Measurements from ENCODE around the gene ISM2. TPM values are rescaled to one million over a fixed set of nuclear protein-coding genes. Genes with fewer than 3 reads are reported as not detected.

Gene ISM2
- 0.14 and 0.89 TPM in 2 replicates for total RNA-seq

DNA sequence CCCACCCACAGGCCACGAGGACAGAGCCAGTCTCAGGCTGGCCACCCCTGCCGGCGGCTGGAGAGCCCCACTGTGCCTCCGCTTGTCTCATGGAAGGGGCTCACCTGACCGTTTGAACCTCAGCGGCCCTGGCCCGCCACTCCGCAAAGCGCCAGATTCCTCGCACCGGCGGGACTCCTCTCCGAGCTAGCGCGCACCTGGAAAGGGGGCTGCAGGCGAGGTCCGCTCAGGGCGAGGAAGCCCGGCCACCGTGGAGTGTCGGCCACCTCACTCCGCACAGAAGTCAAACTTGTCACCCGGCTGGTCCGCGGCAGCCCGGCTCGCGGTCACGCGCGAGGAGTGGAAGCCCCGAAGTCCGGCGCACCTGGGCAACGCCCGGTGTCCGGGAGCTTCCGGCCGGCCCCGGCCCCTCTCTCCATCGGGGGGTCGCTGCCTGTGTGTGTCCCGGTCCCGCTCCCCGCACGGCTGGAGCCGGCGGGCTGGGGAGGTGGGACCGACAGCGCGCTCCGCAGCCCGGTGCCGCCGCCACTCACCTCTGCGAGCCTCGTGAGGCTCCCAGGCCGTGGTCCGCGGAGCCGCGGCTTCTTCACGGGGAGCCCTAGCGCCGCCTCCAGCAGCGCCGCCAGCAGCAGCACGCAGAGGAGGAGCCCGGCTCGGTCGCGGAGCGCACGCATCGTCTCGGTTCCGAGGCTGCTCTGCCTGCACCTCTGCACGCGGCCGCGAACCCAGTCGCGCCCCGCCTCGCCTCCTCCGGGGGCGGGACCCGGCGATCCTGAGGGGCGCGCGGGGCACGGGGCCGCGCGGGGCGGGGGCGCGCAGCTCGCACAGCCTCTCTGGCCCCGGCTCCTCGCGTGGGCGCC is at the start of gene ISM2:
TSS of gene ISM2 (minus strand) at position 697 of the 860 bp plus-strand sequence. CDS start at position 674, 23 bp downstream.

GRCh38 chr14:77457522-77458248 is 40.9 kb downstream of the ISM2 start, which contains the start of the genes AHSA1 and VIPAS39:
Gene AHSA1, plus strand, starts transcription at chr14:77458093. Its CDS starts 97 bp downstream, at chr14:77458190.
Gene VIPAS39, minus strand, starts transcription at chr14:77457601. Its CDS starts 3,499 bp downstream, at chr14:77454102.

Other genes with a start within 250 kb of the ISM2 start
- gene NGB, start 227.6 kb downstream of the ISM2 start, total RNA-seq: not detected in 2 replicates
- 13.7 and 18.9 TPM in 2 replicates for gene POMT2, start 177.9 kb downstream of the ISM2 start, total RNA-seq
- 14.2 and 20.8 TPM in 2 replicates for gene GSTZ1, start 177.8 kb downstream of the ISM2 start, total RNA-seq
- 13.7 and 14.3 TPM in 2 replicates for gene TMED8, start 121.7 kb downstream of the ISM2 start, total RNA-seq
- gene SAMD15, start 121.4 kb downstream of the ISM2 start, total RNA-seq: 0.88 and 1.8 TPM in 2 replicates
- 0.55 TPM in 1 of 2 replicates, not detected in the other for gene NOXRED1, start 75.3 kb downstream of the ISM2 start, total RNA-seq
- gene VIPAS39, start 41.2 kb downstream of the ISM2 start, total RNA-seq: 25.3 and 30.0 TPM in 2 replicates
- gene AHSA1, start 40.7 kb downstream of the ISM2 start, total RNA-seq: 125 and 199 TPM in 2 replicates
- 39.8 and 81.9 TPM in 2 replicates for gene SPTLC2, start 117.8 kb upstream of the ISM2 start, total RNA-seq
- gene ALKBH1, start 209.2 kb upstream of the ISM2 start, total RNA-seq: 8.7 and 9.8 TPM in 2 replicates
- 60.1 and 123 TPM in 2 replicates for gene SLIRP, start 209.3 kb upstream of the ISM2 start, total RNA-seq

Measured in smooth muscle cell of the umbilical artery (primary cell).